OCI-LY1 (cell line): Measurements from ENCODE around the gene HOXC11.
A peak's percentile ranks its signal among the peaks of the same experiment; 100 is the strongest.

Experiments used
- H2AFZ ChIP-seq: fragments of 200-600 bp; sonication (generic), shearing (Covaris generic); 2 replicates; pipeline ENCODE4 v1.6.0; 2014; ENCODE audit warnings: antibody characterized with exemption, mild to moderate bottlenecking, low read length
- H3F3A ChIP-seq: fragments of 200-600 bp; sonication (generic), shearing (Covaris generic); 2 replicates; pipeline ENCODE4 v1.6.0; 2014; ENCODE audit warnings: mild to moderate bottlenecking, antibody characterized with exemption, low read length, moderate library complexity; ENCODE audit not compliant: insufficient read depth
- H3K27ac ChIP-seq: fragments of 200-600 bp; sonication (generic); 2 replicates; pipeline ENCODE4 v1.5.1; 2014; ENCODE audit warnings: low read length, mixed run types, mild to moderate bottlenecking, low read depth; ENCODE audit not compliant: poor library complexity, severe bottlenecking
- H3K27me3 ChIP-seq: fragments of 200-600 bp; sonication (generic); 2 replicates; pipeline ENCODE4 v1.6.0; 2014; ENCODE audit warnings: antibody characterized with exemption, mild to moderate bottlenecking, low read length, moderate library complexity; ENCODE audit not compliant: insufficient read depth
- H3K36me3 ChIP-seq: fragments of 200-600 bp; sonication (generic); 2 replicates; pipeline ENCODE4 v1.6.1; 2014; ENCODE audit warnings: mild to moderate bottlenecking, antibody characterized with exemption, low read length, moderate library complexity, mixed read lengths; ENCODE audit not compliant: insufficient read depth
- H3K4me1 ChIP-seq: fragments of 200-600 bp; sonication (generic); 2 replicates; pipeline ENCODE4 v1.5.1; 2014; ENCODE audit warnings: mild to moderate bottlenecking, low read length, moderate library complexity; ENCODE audit not compliant: insufficient read depth, severe bottlenecking
- H3K4me2 ChIP-seq: fragments of 200-600 bp; sonication (generic), shearing (Covaris generic); 2 replicates; pipeline ENCODE4 v1.6.1; 2014; ENCODE audit warnings: low read length
- H3K4me3 ChIP-seq: fragments of 200-600 bp; sonication (generic); 2 replicates; pipeline ENCODE4 v1.5.1; 2014; ENCODE audit warnings: low read length, low read depth, mild to moderate bottlenecking, mixed read lengths; ENCODE audit not compliant: poor library complexity, severe bottlenecking
- H3K79me2 ChIP-seq: fragments of 200-600 bp; shearing (Covaris generic); 2 replicates; pipeline ENCODE4 v1.6.1; 2016; ENCODE audit warnings: mixed run types, low read length, mixed read lengths; ENCODE audit not compliant: insufficient read depth
- H3K9ac ChIP-seq: fragments of 200-600 bp; sonication (generic), shearing (Covaris generic); 2 replicates; pipeline ENCODE4 v1.6.1; 2014; ENCODE audit warnings: mild to moderate bottlenecking, low read length, mixed read lengths
- H3K9me2 ChIP-seq: fragments of 200-600 bp; sonication (generic), shearing (Covaris generic); 2 replicates; pipeline ENCODE4 v1.6.1; 2014; ENCODE audit warnings: low read depth, mild to moderate bottlenecking, low read length, mixed read lengths
- H3K9me3 ChIP-seq: fragments of 200-600 bp; shearing (Covaris generic); 2 replicates; pipeline ENCODE4 v1.6.1; 2014; ENCODE audit warnings: low read length, mixed read lengths
- H4K20me1 ChIP-seq: fragments of 200-600 bp; sonication (generic), shearing (Covaris generic); 2 replicates; pipeline ENCODE4 v1.6.0; 2016; ENCODE audit warnings: mild to moderate bottlenecking, low read length; ENCODE audit not compliant: insufficient read depth
- EZH2 ChIP-seq: fragments of 200-600 bp; sonication (generic), shearing (Covaris generic); IDR thresholded peaks from 2 replicates; pipeline ENCODE4 v1.8.0; 2017; ENCODE audit warnings: borderline replicate concordance, mixed run types, mild to moderate bottlenecking, antibody characterized with exemption, low read length, moderate library complexity, mixed read lengths
- TF ChIP-seq, protein P1 (sequence below): fragments of 200-600 bp; sonication (generic), shearing (Covaris generic); IDR thresholded peaks from 2 replicates; pipeline ENCODE4 v1.5.1; 2017; ENCODE audit warnings: mild to moderate bottlenecking, antibody characterized with exemption, low read length, moderate library complexity, mixed read lengths

The HOXC11 gene

GRCh38 chr12:53995378-53996239 is 22.7 kb downstream of the HOXC11 start:
- H3K27ac ChIP-seq: no peak overlapping the region
- TF ChIP-seq EZH2: no peak
- TF ChIP-seq, protein P1, sequence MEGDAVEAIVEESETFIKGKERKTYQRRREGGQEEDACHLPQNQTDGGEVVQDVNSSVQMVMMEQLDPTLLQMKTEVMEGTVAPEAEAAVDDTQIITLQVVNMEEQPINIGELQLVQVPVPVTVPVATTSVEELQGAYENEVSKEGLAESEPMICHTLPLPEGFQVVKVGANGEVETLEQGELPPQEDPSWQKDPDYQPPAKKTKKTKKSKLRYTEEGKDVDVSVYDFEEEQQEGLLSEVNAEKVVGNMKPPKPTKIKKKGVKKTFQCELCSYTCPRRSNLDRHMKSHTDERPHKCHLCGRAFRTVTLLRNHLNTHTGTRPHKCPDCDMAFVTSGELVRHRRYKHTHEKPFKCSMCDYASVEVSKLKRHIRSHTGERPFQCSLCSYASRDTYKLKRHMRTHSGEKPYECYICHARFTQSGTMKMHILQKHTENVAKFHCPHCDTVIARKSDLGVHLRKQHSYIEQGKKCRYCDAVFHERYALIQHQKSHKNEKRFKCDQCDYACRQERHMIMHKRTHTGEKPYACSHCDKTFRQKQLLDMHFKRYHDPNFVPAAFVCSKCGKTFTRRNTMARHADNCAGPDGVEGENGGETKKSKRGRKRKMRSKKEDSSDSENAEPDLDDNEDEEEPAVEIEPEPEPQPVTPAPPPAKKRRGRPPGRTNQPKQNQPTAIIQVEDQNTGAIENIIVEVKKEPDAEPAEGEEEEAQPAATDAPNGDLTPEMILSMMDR: no peak
- H3K79me2 ChIP-seq: no peaks in the 10 kb centered on the region
- H3K4me2 ChIP-seq: peak overlapping the region; percentile 4; the same call in 1 of the 2 replicates
- no peak overlapping the region for H3K4me3 ChIP-seq
- H4K20me1 ChIP-seq: no peaks in the 10 kb centered on the region
- no peaks in the 10 kb centered on the region for H3K4me1 ChIP-seq
- H3K36me3 ChIP-seq: no peaks in the 10 kb centered on the region
- H3K9ac ChIP-seq: no peak overlapping the region
- peaks cover 16% of the 10 kb centered on the region for H3K27me3 ChIP-seq
- no peaks in the 10 kb centered on the region for H3K9me2 ChIP-seq
- H3K9me3 ChIP-seq: no peaks in the 10 kb centered on the region
- H2AFZ ChIP-seq: no peak overlapping the region
- H3F3A ChIP-seq: no peaks in the 10 kb centered on the region

DNA sequence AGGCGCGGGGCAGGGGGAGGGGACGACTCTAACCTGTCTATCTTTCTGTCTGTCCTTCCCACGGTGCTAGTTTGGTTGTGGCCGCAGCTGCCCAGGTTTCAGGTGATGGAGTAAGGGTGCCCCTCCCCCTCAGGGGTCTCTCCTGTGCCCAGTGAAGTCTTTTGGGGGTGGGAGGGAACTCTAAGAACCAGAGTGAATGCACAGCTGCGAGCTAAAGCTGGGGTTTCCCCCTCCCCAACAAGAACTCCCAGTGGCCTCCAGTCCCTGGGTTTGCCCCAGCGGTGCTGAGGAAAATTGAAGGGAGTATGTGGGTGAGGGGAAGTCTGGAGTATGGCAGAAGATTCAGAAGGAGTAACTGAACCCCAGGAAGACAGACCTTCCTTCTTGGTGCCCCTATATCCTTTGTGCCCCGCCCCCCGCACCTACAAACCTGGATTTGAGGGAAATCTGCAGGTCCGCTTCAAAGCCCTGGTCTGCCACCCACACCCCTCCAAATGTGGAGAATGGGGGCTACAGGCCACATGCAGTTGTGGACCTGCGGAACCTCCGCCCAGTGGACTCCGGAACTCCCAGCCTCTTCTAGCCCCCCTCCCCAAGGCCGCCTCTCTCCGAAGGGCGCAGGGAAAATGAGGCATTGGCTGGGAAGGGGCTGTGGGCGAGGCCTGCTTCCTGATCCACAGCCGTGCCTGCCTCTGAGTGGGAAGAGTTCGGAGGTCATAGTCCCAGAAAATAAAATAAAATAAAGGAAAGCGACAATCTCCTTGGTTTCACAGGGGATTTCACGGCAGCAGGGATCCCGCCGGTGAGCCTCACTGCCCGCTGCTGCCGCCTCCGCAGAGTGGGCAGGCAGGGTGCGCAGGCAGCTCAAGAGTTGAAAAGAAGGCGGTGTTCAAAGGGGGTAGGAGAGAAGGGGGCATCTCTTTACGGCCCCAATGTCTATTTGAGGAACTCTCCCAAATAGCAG is 23.6 kb downstream of the HOXC11 start:
- H3K27me3 ChIP-seq: peaks cover 16% of the 10 kb centered on the region
- no peak overlapping the region for H3K4me3 ChIP-seq
- no peaks in the 10 kb centered on the region for H3F3A ChIP-seq
- H4K20me1 ChIP-seq: no peaks in the 10 kb centered on the region
- no peak overlapping the region for H3K9ac ChIP-seq
- no peak overlapping the region for H2AFZ ChIP-seq
- H3K36me3 ChIP-seq: no peaks in the 10 kb centered on the region
- H3K79me2 ChIP-seq: no peaks in the 10 kb centered on the region
- no peak for TF ChIP-seq EZH2
- TF ChIP-seq, protein P1: no peak
- no peaks in the 10 kb centered on the region for H3K4me1 ChIP-seq
- no peaks in the 10 kb centered on the region for H3K9me3 ChIP-seq
- H3K4me2 ChIP-seq: peak overlapping the region; percentile 4; the same call in 1 of the 2 replicates
- no peak overlapping the region for H3K27ac ChIP-seq
- H3K9me2 ChIP-seq: no peaks in the 10 kb centered on the region

DNA sequence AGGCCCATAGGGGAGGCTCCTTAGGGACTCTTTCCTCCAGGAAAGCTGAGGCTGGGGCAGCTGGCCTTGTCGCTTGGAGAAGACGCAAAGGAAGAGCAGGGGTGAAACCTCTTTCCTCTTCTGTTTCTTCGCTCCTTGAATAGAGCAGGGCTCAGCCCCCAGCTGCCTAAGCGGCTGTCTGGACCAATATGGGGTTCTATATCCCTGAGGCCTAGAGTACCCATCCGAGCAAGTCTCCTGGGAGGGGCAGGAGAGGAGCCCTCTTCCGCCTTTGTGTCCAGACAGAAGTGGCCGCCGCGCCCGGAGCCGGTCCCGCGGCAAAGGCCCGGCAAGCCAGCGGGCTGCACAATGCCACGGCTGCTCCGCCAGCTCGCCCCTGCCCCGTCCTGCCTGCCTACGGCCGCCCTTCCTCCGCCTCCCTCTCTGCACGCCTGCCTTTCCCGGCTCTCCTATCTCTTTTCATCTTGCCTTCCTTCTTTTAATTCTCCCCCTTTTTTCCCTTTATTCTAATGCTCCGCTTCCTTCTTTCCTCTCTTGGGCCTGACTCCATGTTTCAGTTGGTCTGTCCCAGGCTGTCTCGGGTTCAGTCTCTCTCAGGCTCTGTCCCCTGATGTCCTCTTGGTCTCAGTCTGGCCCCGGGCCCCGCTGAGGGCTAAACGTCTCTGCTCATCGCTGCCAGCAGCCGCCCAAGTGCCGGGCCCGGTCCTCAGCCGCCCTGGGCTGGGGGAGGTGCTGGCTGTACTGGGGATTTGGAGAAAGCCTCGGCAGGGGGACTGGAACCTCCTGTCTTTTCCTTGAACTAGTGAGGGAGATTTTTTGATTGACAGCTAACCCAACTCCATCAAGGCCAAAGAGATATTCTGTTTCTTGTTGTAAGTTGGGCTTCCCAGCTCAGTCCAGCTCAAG is 24.5 kb downstream of the HOXC11 start:
- H3K79me2 ChIP-seq: no peaks in the 10 kb centered on the region
- no peaks in the 10 kb centered on the region for H3K36me3 ChIP-seq
- peaks cover 16% of the 10 kb centered on the region for H3K27me3 ChIP-seq
- no peaks in the 10 kb centered on the region for H3K9me2 ChIP-seq
- no peaks in the 10 kb centered on the region for H3K9me3 ChIP-seq
- TF ChIP-seq, protein P1: no peak
- TF ChIP-seq EZH2: no peak
- H3K4me3 ChIP-seq: no peak overlapping the region
- H4K20me1 ChIP-seq: no peaks in the 10 kb centered on the region
- no peaks in the 10 kb centered on the region for H3K4me1 ChIP-seq
- H2AFZ ChIP-seq: no peak overlapping the region
- no peak overlapping the region for H3K27ac ChIP-seq
- no peaks in the 10 kb centered on the region for H3F3A ChIP-seq
- H3K4me2 ChIP-seq: no peak overlapping the region
- H3K9ac ChIP-seq: no peak overlapping the region
